ENCODE data around the gene NELL1.

The NELL1 gene

GRCh38 chr11:21556926-21557325 is 887.5 kb downstream of the NELL1 start:
- TF ChIP-seq, protein P1, sequence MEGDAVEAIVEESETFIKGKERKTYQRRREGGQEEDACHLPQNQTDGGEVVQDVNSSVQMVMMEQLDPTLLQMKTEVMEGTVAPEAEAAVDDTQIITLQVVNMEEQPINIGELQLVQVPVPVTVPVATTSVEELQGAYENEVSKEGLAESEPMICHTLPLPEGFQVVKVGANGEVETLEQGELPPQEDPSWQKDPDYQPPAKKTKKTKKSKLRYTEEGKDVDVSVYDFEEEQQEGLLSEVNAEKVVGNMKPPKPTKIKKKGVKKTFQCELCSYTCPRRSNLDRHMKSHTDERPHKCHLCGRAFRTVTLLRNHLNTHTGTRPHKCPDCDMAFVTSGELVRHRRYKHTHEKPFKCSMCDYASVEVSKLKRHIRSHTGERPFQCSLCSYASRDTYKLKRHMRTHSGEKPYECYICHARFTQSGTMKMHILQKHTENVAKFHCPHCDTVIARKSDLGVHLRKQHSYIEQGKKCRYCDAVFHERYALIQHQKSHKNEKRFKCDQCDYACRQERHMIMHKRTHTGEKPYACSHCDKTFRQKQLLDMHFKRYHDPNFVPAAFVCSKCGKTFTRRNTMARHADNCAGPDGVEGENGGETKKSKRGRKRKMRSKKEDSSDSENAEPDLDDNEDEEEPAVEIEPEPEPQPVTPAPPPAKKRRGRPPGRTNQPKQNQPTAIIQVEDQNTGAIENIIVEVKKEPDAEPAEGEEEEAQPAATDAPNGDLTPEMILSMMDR (IDR thresholded peaks at IDR 0.05; ENCODE audit: insufficient read depth, low read length): no peak
- TF ChIP-seq REST (IDR thresholded peaks at IDR 0.05; ENCODE audit: insufficient replicate concordance, low read depth): no peak
- no peak for TF ChIP-seq GABPA (IDR thresholded peaks at IDR 0.05; ENCODE audit: low read depth)
- no peak for TF ChIP-seq POLR2AphosphoS5 (IDR thresholded peaks at IDR 0.05; ENCODE audit: low read depth)
- no peak for TF ChIP-seq SPI1 (IDR thresholded peaks at IDR 0.05; ENCODE audit: borderline replicate concordance, low read depth)
- DNase-seq (ENCODE audit: low read depth in 1 of 2, low spot score in 1 of 2): no peak
- H3K27me3 ChIP-seq (ENCODE audit: insufficient read depth, poor library complexity, severe bottlenecking): no peaks in the 10 kb centered on the region
- no peak overlapping the region for H3K4me3 ChIP-seq (replicated peaks; ENCODE audit: insufficient read depth, low read length)
- no peak overlapping the region for H3K27ac ChIP-seq (replicated peaks)

GRCh38 chr11:21560466-21560975 is 891.1 kb downstream of the NELL1 start:
- H3K27me3 ChIP-seq (ENCODE audit: insufficient read depth, poor library complexity, severe bottlenecking): no peaks in the 10 kb centered on the region
- no peak overlapping the region for H3K4me3 ChIP-seq (replicated peaks; ENCODE audit: insufficient read depth, low read length)
- TF ChIP-seq POLR2AphosphoS5 (IDR thresholded peaks at IDR 0.05; ENCODE audit: low read depth): no peak
- TF ChIP-seq SPI1 (IDR thresholded peaks at IDR 0.05; ENCODE audit: borderline replicate concordance, low read depth): no peak
- TF ChIP-seq, protein P1 (IDR thresholded peaks at IDR 0.05; ENCODE audit: insufficient read depth, low read length): no peak
- no peak for TF ChIP-seq GABPA (IDR thresholded peaks at IDR 0.05; ENCODE audit: low read depth)
- TF ChIP-seq REST (IDR thresholded peaks at IDR 0.05; ENCODE audit: insufficient replicate concordance, low read depth): no peak
- DNase-seq (ENCODE audit: low read depth in 1 of 2, low spot score in 1 of 2): no peak
- H3K27ac ChIP-seq (replicated peaks): no peak overlapping the region

DNA sequence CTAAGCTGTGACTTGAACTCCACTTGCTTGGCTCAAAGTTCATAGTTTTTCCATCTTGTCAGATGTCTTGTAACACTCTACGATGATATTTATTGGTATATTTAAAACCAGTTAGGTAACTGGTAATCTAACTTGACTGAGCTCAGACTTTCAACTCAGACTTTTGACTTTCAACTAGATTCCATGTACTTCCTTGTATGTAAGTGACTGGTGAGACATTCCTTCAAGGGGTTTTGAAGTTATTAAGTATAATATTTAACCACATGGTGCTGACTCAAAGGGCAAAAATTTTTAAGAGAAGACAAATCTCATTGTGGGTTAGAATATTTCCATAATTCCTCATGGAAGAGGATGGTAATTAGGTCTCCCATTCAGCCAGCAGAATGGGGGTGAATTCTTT is 892.2 kb downstream of the NELL1 start:
- H3K27me3 ChIP-seq (ENCODE audit: insufficient read depth, poor library complexity, severe bottlenecking): no peaks in the 10 kb centered on the region
- TF ChIP-seq SPI1 (IDR thresholded peaks at IDR 0.05; ENCODE audit: borderline replicate concordance, low read depth): no peak
- TF ChIP-seq POLR2AphosphoS5 (IDR thresholded peaks at IDR 0.05; ENCODE audit: low read depth): no peak
- no peak for TF ChIP-seq REST (IDR thresholded peaks at IDR 0.05; ENCODE audit: insufficient replicate concordance, low read depth)
- TF ChIP-seq, protein P1 (IDR thresholded peaks at IDR 0.05; ENCODE audit: insufficient read depth, low read length): no peak
- TF ChIP-seq GABPA (IDR thresholded peaks at IDR 0.05; ENCODE audit: low read depth): no peak
- no peak for DNase-seq (ENCODE audit: low read depth in 1 of 2, low spot score in 1 of 2)
- no peak overlapping the region for H3K27ac ChIP-seq (replicated peaks)
- no peak overlapping the region for H3K4me3 ChIP-seq (replicated peaks; ENCODE audit: insufficient read depth, low read length)
